ENCODE data around the gene CARS2. TPM values are rescaled to one million over a fixed set of nuclear protein-coding genes. Genes with fewer than 3 reads are reported as not detected.
"Not testable (repeated sequence)": the region's sequence is repeated elsewhere in the genome, so short reads cannot be mapped to it uniquely, and the experiment has no call there.

CARS2 gene
- total and polyA plus RNA-seq, 2 experiments from 2014 or later: 75.7 to 96.7 TPM

- Histone ChIP-seq H3K9me2 (ENCODE audit: insufficient read depth) (no peaks in the 10 kb centered on the region), H3K4me1 (ENCODE audit: insufficient read depth) (peaks cover 17% of the 10 kb centered on the region), H3K4me2 (ENCODE audit: unreplicated experiment) (no peak overlapping the region), H3K79me2 (ENCODE audit: insufficient read depth) (peaks cover 76% of the 10 kb centered on the region), H3K36me3 (ENCODE audit: low read depth) (peaks cover 24% of the 10 kb centered on the region), H2AFZ (no peak overlapping the region), H3K27ac (no peak overlapping the region), H3K27me3 (replicated peaks; ENCODE audit: insufficient read depth) (no peaks in the 10 kb centered on the region), H3F3A (ENCODE audit: insufficient read depth) (peaks cover 32% of the 10 kb centered on the region), H4K20me1 (ENCODE audit: insufficient read depth) (no peaks in the 10 kb centered on the region), H3K9me3 (ENCODE audit: low read depth) (no peaks in the 10 kb centered on the region), H3K9ac (no peak overlapping the region), H3K4me3 (no peak overlapping the region)
- in situ Hi-C loops (cut with MboI): no loop called here
- DNase-seq: peak; percentile 40
- WGBS, 2 experiments (ENCODE audit: low coverage in 1 of 2, low lambda C conversion rate in 2 of 2, missing lambda C conversion rate in 2 of 2): 80 to 84% methylated on average over 15 of the region's 15 CpGs
- TF ChIP-seq EZH2 (IDR thresholded peaks at IDR 0.05; ENCODE audit: insufficient read depth, poor library complexity, severe bottlenecking): no peak
- no peak for TF ChIP-seq EZH2phosphoT487 (IDR thresholded peaks at IDR 0.05; ENCODE audit: insufficient read depth, low read depth)
Observed at GRCh38 chr13:110702591-110703526, 3.1 kb downstream of the CARS2 start.

GRCh38 chr13:110702089-110702488 is 3.8 kb downstream of the CARS2 start:
- Histone ChIP-seq H3K9me3 (ENCODE audit: low read depth) (no peaks in the 10 kb centered on the region), H3K4me2 (ENCODE audit: unreplicated experiment) (no peak overlapping the region), H3K36me3 (ENCODE audit: low read depth) (peaks cover 32% of the 10 kb centered on the region), H3K4me3 (no peak overlapping the region), H4K20me1 (ENCODE audit: insufficient read depth) (no peaks in the 10 kb centered on the region), H3K27me3 (replicated peaks; ENCODE audit: insufficient read depth) (no peaks in the 10 kb centered on the region), H2AFZ (no peak overlapping the region), H3F3A (ENCODE audit: insufficient read depth) (peaks cover 25% of the 10 kb centered on the region), H3K9ac (no peak overlapping the region), H3K4me1 (ENCODE audit: insufficient read depth) (peaks cover 17% of the 10 kb centered on the region), H3K27ac (no peak overlapping the region), H3K79me2 (ENCODE audit: insufficient read depth) (peaks cover 84% of the 10 kb centered on the region), H3K9me2 (ENCODE audit: insufficient read depth) (no peaks in the 10 kb centered on the region)
- 20 to 21% methylated on average over 3 of the region's 3 CpGs for WGBS, 2 experiments (ENCODE audit: low coverage in 1 of 2, low lambda C conversion rate in 2 of 2, missing lambda C conversion rate in 2 of 2)
- peak; percentile 9 for DNase-seq
- TF ChIP-seq EZH2phosphoT487 (IDR thresholded peaks at IDR 0.05; ENCODE audit: insufficient read depth, low read depth) (no peak), EZH2 (IDR thresholded peaks at IDR 0.05; ENCODE audit: insufficient read depth, poor library complexity, severe bottlenecking) (no peak)
- in situ Hi-C loops (cut with MboI): no loop called here

GRCh38 chr13:110701061-110701460 is 4.9 kb downstream of the CARS2 start:
- in situ Hi-C loops (cut with MboI); H3K4me3 ChIP-seq: not testable (repeated sequence)
- H3K36me3 ChIP-seq (ENCODE audit: low read depth): peaks cover 35% of the 10 kb centered on the region

GRCh38 chr13:110700641-110701040 is 5.3 kb downstream of the CARS2 start:
- in situ Hi-C loops (cut with MboI): no loop called here
- Histone ChIP-seq H3K36me3 (ENCODE audit: low read depth) (peaks cover 35% of the 10 kb centered on the region), H4K20me1 (ENCODE audit: insufficient read depth) (no peaks in the 10 kb centered on the region), H3K4me3 (no peak overlapping the region), H3K27ac (no peak overlapping the region), H3K9ac (no peak overlapping the region), H3K9me3 (ENCODE audit: low read depth) (no peaks in the 10 kb centered on the region), H3F3A (ENCODE audit: insufficient read depth) (peaks cover 19% of the 10 kb centered on the region), H3K27me3 (replicated peaks; ENCODE audit: insufficient read depth) (no peaks in the 10 kb centered on the region), H3K4me1 (ENCODE audit: insufficient read depth) (peaks cover 17% of the 10 kb centered on the region), H3K9me2 (ENCODE audit: insufficient read depth) (no peaks in the 10 kb centered on the region), H3K79me2 (ENCODE audit: insufficient read depth) (peaks cover 89% of the 10 kb centered on the region), H3K4me2 (ENCODE audit: unreplicated experiment) (no peak overlapping the region), H2AFZ (no peak overlapping the region)
- DNase-seq: no peak
- 97 to 98% methylated on average over 8 of the region's 8 CpGs for WGBS, 2 experiments (ENCODE audit: low coverage in 1 of 2, low lambda C conversion rate in 2 of 2, missing lambda C conversion rate in 2 of 2)
- TF ChIP-seq EZH2phosphoT487 (IDR thresholded peaks at IDR 0.05; ENCODE audit: insufficient read depth, low read depth): no peak
- no peak for TF ChIP-seq EZH2 (IDR thresholded peaks at IDR 0.05; ENCODE audit: insufficient read depth, poor library complexity, severe bottlenecking)

More at GRCh38 chr13:110701061-110701460, 4.9 kb downstream of the CARS2 start:
- peaks cover 90% of the 10 kb centered on the region for H3K79me2 ChIP-seq (ENCODE audit: insufficient read depth)
- peaks cover 19% of the 10 kb centered on the region for H3F3A ChIP-seq (ENCODE audit: insufficient read depth)
- not testable (repeated sequence) for H3K27me3 ChIP-seq (replicated peaks; ENCODE audit: insufficient read depth); H3K27ac ChIP-seq; H2AFZ ChIP-seq; DNase-seq; H3K9me2 ChIP-seq (ENCODE audit: insufficient read depth); H3K4me2 ChIP-seq (ENCODE audit: unreplicated experiment); H3K9ac ChIP-seq; H3K9me3 ChIP-seq (ENCODE audit: low read depth); H4K20me1 ChIP-seq (ENCODE audit: insufficient read depth)
- H3K4me1 ChIP-seq (ENCODE audit: insufficient read depth): peaks cover 17% of the 10 kb centered on the region
- 97 to 98% methylated on average over 7 of the region's 7 CpGs for WGBS, 2 experiments (ENCODE audit: low coverage in 1 of 2, low lambda C conversion rate in 2 of 2, missing lambda C conversion rate in 2 of 2)
